HG03460 (cell line): ENCODE measurements around the gene TRIM52.
"Not testable (repeated sequence)": the region's sequence is repeated elsewhere in the genome, so short reads cannot be mapped to it uniquely, and the experiment has no call there.

Experiments used
- ATAC-seq: cut with Tn5 transposase; IDR thresholded peaks from one replicate; pipeline ENCODE4 v1.9.1; 2021; ENCODE audit not compliant: unreplicated experiment

Gene TRIM52

GRCh38 chr5:181260720-181261319, at the start of gene TRIM52:
Gene TRIM52 (minus strand): TSS chr5:181261143. CDS start chr5:181260813, 330 bp downstream.
- peak; percentile 79 for ATAC-seq

DNA sequence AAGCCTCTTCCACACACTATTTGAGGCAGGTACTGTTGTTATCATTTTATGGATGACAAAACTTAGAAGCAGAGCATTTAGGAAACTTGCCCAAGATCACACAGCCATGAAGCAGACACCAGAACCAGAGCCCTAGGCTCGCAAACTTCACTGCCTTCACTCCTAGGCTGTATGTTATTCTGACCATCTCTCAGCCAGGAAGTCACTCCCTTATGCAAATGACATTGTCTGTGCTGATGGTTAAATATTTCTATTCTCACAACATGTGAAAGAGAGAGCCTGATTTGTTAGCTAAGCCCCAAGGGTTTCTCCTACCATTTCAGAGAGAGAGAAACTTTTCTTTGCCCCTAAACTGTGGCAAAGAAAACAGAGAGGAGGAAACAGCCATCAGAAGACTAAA, 26.4 kb upstream of the TRIM52 start:
- ATAC-seq: peak; percentile 75

GRCh38 chr5:181285962-181286705, 25.2 kb upstream of the TRIM52 start:
- not testable (repeated sequence) for ATAC-seq

DNA sequence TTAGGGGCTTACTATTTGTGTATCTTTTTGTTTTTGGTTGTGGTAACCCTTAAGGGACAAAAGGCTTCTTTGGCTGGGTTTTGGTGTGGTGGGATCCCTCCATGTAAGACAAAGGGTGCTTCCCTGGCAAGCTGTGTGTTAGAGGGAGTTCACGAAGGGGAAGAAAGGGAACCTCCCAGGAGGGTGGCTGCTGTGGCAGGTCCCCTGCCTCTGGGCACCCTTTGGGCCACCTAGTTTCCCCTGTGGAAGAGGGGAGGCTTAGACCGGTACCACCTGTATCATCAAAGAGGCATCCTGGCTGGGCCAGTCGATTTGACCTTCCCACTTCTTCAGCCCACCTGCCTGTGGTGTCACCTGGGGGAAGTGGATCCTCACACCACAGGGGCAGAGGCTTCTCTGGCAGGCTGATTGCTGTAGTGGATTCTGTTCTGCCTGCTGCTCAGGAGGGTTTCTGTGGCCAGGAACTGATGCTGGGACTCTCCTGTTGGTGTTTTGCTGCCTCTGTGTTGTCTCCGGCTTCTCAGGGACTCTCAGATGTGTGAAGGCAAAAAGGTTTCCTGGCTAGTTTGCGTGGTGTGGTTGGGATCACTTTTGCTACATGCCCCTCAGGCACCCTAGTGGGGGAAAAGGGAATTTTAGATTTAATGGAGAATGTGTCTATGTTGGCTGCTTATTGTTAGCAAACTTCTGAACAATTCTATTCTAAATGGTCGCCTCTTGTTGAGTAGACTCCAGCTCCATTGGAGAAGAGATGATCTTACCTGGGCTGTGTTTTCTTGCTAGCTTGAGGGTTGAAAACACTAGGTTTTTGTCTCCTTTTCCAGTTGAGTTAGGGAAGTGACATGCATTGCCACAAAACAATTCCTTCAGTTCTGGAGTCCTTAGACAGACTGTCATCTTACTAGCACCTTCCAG, 23.2 kb upstream of the TRIM52 start:
- not testable (repeated sequence) for ATAC-seq

DNA sequence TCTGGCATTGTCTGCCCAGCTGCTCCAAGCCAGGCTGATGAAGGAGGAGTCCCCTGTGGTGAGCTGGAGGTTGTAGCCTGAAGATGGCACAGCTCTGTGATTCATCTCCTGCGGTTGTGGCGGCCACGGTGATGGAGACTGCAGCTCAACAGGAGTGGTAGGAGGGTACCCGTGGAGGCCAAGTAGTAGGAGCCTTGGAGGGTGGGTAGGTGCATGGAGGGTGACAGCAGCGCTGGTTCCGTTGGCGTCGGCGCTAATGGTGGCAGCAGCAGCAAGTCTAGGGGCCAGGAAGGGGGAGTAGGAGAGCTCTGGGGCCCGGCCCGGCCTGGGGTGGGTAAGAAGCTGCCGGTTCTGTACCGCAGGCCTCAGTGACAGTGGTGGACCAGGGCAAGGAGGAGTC, 22.4 kb upstream of the TRIM52 start:
- no peak for ATAC-seq

- no peak for ATAC-seq
Observed at GRCh38 chr5:181282874-181283273, 21.9 kb upstream of the TRIM52 start.

- not testable (repeated sequence) for ATAC-seq
Observed at GRCh38 chr5:181282415-181282814, 21.5 kb upstream of the TRIM52 start.

- no peak for ATAC-seq
Observed at GRCh38 chr5:181281984-181282316, 21.0 kb upstream of the TRIM52 start.

DNA sequence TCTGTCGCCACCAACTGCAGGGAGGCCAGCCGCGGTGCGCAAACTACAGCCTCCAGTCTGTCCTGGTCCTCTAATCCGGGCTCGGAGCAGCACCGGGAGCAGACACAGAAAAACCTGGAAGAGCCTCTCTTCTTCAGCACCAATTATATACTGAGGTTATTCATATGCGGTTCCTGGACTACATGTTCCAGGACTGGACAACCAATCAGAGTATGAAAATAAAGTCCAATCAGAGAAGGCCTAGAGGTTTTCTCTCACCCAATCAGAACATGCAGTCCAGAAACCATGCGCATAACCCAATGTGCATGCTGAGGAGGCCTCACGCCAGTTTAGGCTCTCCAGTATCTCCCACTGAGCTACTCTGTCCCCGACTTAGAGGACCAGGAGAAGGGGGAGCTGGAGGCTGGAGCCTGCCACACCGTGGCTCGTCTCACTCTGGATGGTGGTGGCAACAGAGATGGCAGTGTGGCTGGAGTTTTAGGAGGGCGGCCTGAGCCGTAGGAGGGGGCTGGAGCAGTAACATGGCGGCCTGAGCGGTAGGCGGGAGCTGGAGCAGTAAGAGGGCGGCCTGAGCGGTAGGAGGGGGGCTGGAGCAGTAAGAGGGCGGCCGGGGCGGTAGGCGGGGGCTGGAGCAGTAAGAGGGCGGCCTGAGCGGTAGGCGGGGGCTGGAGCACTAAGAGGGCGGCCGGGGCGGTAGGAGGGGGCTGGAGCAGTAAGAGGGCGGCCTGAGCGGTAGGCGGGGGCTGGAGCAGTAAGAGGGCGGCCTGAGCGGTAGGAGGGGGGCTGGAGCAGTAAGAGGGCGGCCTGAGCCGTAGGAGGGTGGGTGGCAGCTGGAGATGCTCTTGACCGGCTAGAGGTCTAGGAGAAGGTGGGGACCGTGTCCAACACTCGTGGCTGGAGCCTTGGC, 20.4 kb upstream of the TRIM52 start:
- no peak for ATAC-seq

- no peak for ATAC-seq
Observed at GRCh38 chr5:181280251-181280762, 19.4 kb upstream of the TRIM52 start.

GRCh38 chr5:181273433-181273744, 12.4 kb upstream of the TRIM52 start:
- ATAC-seq: not testable (repeated sequence)

DNA sequence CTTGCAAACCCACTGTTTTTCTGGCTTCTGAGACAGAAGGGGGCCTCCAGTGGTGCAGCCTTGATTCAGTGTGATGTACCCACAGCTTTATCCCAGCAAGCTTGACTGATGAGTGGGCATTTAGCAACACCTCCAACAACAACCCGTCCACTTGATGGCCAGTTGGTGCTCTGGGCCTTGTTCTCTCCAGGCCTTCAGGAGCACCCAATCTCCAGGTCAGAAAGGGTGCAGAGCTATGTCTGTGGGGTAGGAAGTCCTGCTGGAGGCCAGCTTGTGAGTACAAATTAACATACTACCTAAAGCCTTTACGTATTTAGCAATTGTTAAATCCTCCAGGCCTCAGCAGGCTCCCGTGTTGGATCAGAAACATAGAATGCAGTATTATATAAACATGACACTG, 10.1 kb upstream of the TRIM52 start:
- ATAC-seq: no peak

- not testable (repeated sequence) for ATAC-seq
Observed at GRCh38 chr5:181267907-181268306, 7.0 kb upstream of the TRIM52 start.

DNA sequence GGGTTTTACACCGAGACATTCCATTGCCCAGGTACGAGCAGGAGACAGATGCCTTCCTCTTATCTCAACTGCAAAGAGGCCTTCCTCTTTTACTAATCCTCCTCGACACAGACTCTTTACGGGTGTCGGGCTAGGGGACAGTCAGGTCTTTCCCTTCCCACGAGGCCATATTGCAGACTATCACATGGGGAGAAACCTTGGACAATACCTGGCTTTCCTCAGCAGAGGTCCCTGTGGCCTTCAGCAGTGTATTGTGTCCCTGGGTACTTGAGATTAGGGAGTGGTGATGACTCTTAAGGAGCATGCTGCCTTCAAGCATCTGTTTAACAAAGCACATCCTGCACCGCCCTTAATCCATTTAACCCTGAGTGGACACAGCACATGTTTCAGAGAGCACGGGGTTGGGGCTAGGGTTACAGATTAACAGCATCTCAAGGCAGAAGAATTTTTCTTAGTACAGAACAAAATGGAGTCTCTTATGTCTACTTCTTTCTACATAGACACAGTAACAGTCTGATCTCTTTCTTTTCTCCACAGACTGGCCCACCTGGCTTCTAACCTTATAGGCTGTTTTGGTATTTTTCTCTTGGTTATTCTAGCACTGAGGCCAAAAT, 6.5 kb upstream of the TRIM52 start:
- ATAC-seq: not testable (repeated sequence)

- no peak for ATAC-seq
Observed at GRCh38 chr5:181265092-181265671, 4.2 kb upstream of the TRIM52 start.

- no peak for ATAC-seq
Observed at GRCh38 chr5:181263633-181264032, 2.7 kb upstream of the TRIM52 start.

DNA sequence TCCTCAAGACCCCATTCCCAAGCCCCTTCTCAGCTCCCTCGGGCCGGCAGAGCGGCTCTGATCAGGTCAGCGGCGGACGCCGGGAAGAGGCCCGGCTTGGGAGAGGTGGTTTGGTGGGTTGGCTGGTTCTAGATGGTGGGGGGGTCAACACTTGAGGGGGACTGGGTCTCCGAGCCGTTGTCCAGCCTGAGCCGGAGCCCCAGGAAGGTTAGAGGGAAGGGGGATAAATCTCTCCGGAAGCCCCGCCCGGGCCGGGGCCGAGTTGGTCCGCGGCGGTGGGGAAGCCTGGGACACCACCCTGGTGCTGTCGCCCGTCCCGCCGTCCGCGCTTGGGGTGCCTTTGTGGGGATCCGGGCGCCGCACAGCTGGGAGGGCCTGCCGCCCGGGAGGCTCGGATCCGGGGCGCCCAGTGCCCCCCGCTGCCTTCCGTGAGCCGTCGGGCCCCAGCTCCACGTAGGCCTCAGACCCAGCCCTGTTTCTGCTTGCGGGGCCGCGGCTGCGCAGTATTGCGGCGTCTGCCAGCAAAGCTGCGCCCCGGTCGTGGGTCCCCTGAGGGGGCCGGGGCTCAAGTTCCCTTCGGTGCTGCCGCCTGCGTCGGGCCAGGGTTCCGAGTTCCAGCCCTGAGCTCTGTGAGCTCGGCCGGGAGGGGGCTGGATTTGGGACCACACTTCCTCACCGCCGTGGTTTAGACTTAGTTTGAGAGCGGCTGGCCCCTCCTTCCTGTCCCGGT, 542 bp upstream of the TRIM52 start:
- peak; percentile 58 for ATAC-seq

DNA sequence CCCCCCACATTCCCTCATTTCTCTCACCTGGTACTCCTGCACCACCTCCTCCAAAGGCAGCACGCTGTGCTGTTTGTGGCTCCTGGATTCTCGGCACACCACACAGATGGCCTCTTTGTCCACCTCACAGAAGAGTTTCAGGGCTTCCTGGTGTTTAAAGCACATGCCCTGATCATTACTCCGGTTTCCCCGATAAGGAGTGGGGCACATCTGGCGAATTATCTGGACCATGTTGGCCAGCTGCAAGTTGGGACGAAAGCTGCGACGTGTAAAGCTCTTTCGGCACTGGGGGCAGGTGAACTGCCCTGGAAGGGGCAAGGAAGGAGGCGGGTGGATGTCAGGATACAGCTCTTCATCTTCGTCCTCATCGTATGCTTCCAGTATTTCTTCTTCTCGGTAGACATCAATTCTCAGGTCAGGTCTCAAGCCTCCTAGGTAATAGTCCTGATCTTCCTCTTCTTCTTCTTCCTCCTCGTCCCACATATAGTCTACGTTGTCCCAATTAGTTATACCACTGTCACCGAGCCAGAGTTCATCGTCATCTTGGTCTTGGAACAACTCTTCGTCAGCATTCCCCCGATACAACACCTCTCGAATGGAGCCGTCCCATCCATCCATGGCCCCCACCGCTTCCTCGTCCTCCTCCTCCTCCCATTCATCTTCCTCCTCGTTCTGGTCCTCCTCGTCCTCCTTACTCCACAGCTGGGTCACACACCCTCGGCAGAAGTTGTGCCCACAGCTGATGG, 796 bp downstream of the TRIM52 start:
- no peak for ATAC-seq
